Karpas-422 (cell line): Measurements from ENCODE around the gene POTEM. TPM values are rescaled to one million over a fixed set of nuclear protein-coding genes. Genes with fewer than 3 reads are reported as not detected.
"Not testable (repeated sequence)": the region's sequence is repeated elsewhere in the genome, so short reads cannot be mapped to it uniquely, and the experiment has no call there.

Experiments
- DNase-seq: peaks from one replicate; pipeline ENCODE4 v3.0.0-alpha.2; 2015
- H2AFZ ChIP-seq: fragments of 200-600 bp; sonication (generic); 2 replicates; pipeline ENCODE4 v1.6.1; 2014; ENCODE audit warnings: antibody characterized with exemption, low read length, mixed read lengths
- H3K27ac ChIP-seq: fragments of 200-600 bp; sonication (generic); 2 replicates; pipeline ENCODE4 v1.5.1; 2014; ENCODE audit warnings: mild to moderate bottlenecking, low read length, moderate library complexity
- H3K27me3 ChIP-seq: fragments of 200-600 bp; sonication (generic); 2 replicates; pipeline ENCODE4 v1.6.1; 2014; ENCODE audit warnings: low read length, mixed read lengths
- H3K36me3 ChIP-seq: fragments of 200-600 bp; sonication (generic); 2 replicates; pipeline ENCODE4 v1.6.1; 2014; ENCODE audit warnings: low read length, mixed read lengths; ENCODE audit not compliant: insufficient read depth
- H3K4me1 ChIP-seq: fragments of 200-600 bp; sonication (generic); 2 replicates; pipeline ENCODE4 v1.6.1; 2014; ENCODE audit warnings: mild to moderate bottlenecking, low read length, mixed read lengths
- H3K4me2 ChIP-seq: fragments of 200-600 bp; sonication (generic); 2 replicates; pipeline ENCODE4 v1.6.1; 2014; ENCODE audit warnings: low read length, low read depth, mild to moderate bottlenecking; ENCODE audit not compliant: poor library complexity, severe bottlenecking
- H3K4me3 ChIP-seq: fragments of 200-600 bp; sonication (generic); 2 replicates; pipeline ENCODE4 v1.5.1; 2014; ENCODE audit warnings: mild to moderate bottlenecking, antibody characterized with exemption, low read length, mixed read lengths
- H3K79me2 ChIP-seq: fragments of 200-600 bp; sonication (generic); 2 replicates; pipeline ENCODE4 v1.6.1; 2014; ENCODE audit warnings: mild to moderate bottlenecking, low read length, mixed read lengths
- H3K9ac ChIP-seq: fragments of 200-600 bp; sonication (generic); 2 replicates; pipeline ENCODE4 v1.6.0; 2014; ENCODE audit warnings: low read length
- H3K9me2 ChIP-seq: fragments of 200-600 bp; sonication (generic), shearing (Covaris generic); replicated peaks from 2 replicates; pipeline ENCODE4 v1.6.0; 2014; ENCODE audit warnings: mild to moderate bottlenecking, low read length, moderate library complexity; ENCODE audit not compliant: insufficient read depth
- H3K9me3 ChIP-seq: fragments of 300-700, 200-600 bp; sonication (generic); 2 replicates; pipeline ENCODE4 v1.6.1; 2014; ENCODE audit warnings: low read length, mixed read lengths
- H4K20me1 ChIP-seq: fragments of 200-600 bp; sonication (generic); 2 replicates; pipeline ENCODE4 v1.6.1; 2014; ENCODE audit warnings: mild to moderate bottlenecking, antibody characterized with exemption, low read length, low read depth; ENCODE audit not compliant: insufficient read depth
- total RNA-seq: library from RNA; depleted of rRNA; stranded (reverse); fragments of >200 nt; shearing (Covaris generic); gene quantifications from 2 replicates; pipeline ENCODE4 v1.2.3, GENCODE V29; 2014; ENCODE audit warnings: low replicate concordance

POTEM gene
- total RNA-seq, 1 experiment from 2014 or later, result not detected

DNA sequence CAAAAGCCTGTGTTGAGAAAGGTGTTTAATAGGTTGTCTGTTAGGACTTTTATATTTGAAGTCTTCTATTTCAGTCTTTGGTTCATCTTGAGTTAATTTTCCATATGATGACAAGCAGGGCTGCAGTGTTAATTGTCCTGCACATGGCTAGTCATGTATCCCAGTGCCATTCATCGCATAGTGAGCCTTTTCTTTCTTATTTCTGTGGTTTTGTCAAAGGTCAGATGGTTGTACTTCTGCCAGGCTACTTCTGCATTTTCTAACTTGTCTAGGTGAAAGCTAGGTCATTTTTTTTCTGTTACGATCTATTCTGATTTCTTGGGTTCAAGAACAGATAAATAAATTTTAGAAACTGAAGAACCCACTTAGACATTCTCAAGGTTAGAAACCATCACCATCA is 5.7 kb upstream of the POTEM start:
- not testable (repeated sequence) for H3K9ac ChIP-seq, H4K20me1 ChIP-seq, H3K9me2 ChIP-seq, H2AFZ ChIP-seq, H3K27me3 ChIP-seq, H3K9me3 ChIP-seq, H3K4me2 ChIP-seq, H3K79me2 ChIP-seq, H3K36me3 ChIP-seq, H3K4me3 ChIP-seq, DNase-seq, H3K27ac ChIP-seq, H3K4me1 ChIP-seq

DNA sequence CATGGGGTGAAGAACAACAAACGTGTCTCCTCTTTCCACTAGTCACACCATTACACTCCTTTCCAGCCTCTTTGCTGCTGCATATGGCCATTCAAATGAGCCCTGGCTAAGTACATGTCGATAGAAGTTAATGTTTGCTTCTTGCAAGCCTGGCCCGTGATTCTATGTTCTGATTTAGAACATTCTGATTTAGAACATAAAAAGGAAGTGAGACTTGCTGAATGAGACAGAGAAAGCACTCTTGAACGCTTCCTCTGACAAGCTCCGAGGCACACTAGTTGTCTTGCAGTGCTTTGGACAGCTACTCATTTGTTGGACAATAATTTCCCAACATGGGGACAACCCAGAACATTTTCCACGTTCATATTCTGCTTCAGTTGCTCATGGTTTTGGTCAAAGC is 5.1 kb upstream of the POTEM start:
- not testable (repeated sequence) for H3K9me2 ChIP-seq

DNA sequence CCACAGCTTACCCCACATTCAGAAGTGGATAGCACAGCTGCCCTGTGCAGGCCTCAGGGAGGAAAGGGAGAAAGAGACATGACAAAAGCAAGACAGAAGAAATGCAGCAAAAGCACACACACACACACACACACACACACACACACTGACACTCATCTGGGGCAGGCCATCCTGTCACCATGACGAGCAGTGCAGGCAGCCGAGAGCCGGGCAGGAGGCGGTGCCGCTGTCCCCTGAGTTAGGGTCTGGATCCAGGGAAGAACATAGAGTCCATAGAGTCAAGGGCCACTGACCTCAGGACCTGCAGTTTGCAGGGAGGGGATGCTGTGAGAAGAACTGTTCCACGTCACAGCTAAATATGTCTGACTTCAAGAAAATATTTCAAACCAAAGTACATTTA is 4.0 kb upstream of the POTEM start:
- H3K9ac ChIP-seq, H3K4me2 ChIP-seq, DNase-seq, H3K36me3 ChIP-seq, H3K9me3 ChIP-seq, H3K27ac ChIP-seq, H3K79me2 ChIP-seq, H3K9me2 ChIP-seq, H2AFZ ChIP-seq, H4K20me1 ChIP-seq, H3K4me1 ChIP-seq, H3K27me3 ChIP-seq, H3K4me3 ChIP-seq: not testable (repeated sequence)

More for the DNA sequence above, 5.1 kb upstream of the POTEM start:
- not testable (repeated sequence) for H2AFZ ChIP-seq, H3K9me3 ChIP-seq, H3K27ac ChIP-seq, H3K4me1 ChIP-seq, H3K36me3 ChIP-seq, H3K4me3 ChIP-seq, H4K20me1 ChIP-seq, H3K79me2 ChIP-seq, H3K27me3 ChIP-seq, H3K4me2 ChIP-seq, DNase-seq, H3K9ac ChIP-seq

DNA sequence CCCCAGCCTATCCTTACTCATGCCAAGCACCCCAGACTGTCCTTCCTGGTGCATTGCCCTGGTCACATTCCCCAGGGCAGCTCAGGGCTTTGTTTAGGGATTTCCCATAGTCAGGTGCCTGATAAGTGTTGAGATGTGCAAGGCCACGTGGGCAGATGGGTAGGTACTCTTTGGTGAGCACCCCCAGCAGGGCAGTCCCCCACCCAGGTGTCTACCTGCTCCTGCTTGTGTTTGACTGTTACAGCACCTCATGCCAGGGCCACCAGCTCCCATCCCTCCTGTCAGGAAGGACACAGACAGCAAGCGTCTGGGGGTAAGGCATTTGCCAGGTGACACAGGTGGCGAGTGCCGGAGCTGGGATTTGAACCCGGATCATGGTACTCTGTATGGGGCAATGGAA is 2.4 kb upstream of the POTEM start:
- H3K27ac ChIP-seq, H3K9me2 ChIP-seq, H3K4me2 ChIP-seq, H3K4me3 ChIP-seq, H4K20me1 ChIP-seq, H3K36me3 ChIP-seq, H3K9ac ChIP-seq, H3K9me3 ChIP-seq, H3K79me2 ChIP-seq, H2AFZ ChIP-seq, DNase-seq, H3K4me1 ChIP-seq, H3K27me3 ChIP-seq: not testable (repeated sequence)

DNA sequence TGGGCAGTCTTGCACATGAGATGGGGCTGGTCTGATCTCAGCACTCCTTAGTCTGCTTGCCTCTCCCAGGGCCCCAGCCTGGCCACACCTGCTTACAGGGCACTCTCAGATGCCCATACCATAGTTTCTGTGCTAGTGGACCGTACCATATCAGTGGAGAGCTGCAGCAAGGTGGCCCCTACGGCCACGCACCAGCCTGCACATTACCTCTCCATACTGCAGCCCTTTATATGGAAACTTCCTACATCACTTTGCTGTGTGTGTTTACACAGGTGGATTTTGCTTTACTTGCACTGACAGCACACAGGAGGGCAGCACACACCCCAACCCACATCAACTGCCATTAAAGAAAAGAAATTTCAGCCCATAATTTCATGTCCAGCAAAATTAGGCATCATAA is 35.3 kb downstream of the POTEM start:
- H3K27ac ChIP-seq, H3K4me3 ChIP-seq, H3K9me3 ChIP-seq, H3K27me3 ChIP-seq, H2AFZ ChIP-seq, H3K79me2 ChIP-seq, H3K36me3 ChIP-seq, H3K9ac ChIP-seq, H4K20me1 ChIP-seq, DNase-seq, H3K9me2 ChIP-seq, H3K4me2 ChIP-seq, H3K4me1 ChIP-seq: not testable (repeated sequence)

DNA sequence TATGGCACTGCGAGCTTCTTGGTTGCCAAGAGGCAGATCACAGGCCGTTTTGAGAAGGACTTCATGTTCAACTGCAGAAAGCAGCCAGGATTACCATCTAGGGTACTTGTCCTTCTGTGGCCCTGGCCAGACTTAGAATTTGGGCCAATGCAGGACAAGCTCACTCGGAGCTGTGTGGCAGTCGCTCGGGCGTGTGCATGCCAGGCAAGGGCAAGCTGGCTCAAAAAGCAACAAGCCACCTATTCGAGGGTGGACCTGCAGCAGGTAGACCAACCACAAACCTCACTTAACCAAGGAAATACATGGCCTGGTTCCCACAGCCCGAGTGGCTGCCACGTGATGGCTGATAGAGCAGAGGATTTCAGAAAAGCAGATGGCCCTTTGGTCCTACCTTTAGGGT is 39.3 kb downstream of the POTEM start:
- not testable (repeated sequence) for H3K9me2 ChIP-seq, H4K20me1 ChIP-seq, DNase-seq, H3K79me2 ChIP-seq, H3K9ac ChIP-seq, H3K36me3 ChIP-seq, H2AFZ ChIP-seq, H3K4me1 ChIP-seq, H3K4me3 ChIP-seq, H3K9me3 ChIP-seq, H3K27ac ChIP-seq, H3K4me2 ChIP-seq, H3K27me3 ChIP-seq

DNA sequence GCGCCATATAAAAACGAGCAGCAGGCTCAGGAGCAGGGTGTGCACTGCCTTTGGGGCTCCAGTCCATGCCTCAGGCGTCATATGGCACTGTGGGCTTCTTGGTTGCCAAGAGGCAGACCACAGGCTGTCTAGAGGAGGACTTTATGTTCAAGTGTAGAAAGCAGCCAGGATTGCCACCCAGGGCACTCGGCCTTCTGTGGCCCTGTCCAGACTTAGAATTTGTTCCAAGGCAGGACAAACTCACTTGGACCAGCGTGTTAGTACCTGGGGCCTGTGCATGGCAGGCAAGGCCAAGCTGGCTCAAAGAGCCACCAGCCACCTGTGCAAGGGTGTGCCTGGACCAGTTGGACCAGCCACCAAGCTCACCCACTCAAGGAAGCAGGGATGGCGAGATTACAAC is 40.4 kb downstream of the POTEM start:
- H3K4me2 ChIP-seq, H3K36me3 ChIP-seq, H3K9me3 ChIP-seq, H3K4me3 ChIP-seq, DNase-seq, H3K4me1 ChIP-seq, H3K9ac ChIP-seq, H3K79me2 ChIP-seq, H3K9me2 ChIP-seq, H3K27me3 ChIP-seq, H4K20me1 ChIP-seq, H2AFZ ChIP-seq, H3K27ac ChIP-seq: not testable (repeated sequence)

DNA sequence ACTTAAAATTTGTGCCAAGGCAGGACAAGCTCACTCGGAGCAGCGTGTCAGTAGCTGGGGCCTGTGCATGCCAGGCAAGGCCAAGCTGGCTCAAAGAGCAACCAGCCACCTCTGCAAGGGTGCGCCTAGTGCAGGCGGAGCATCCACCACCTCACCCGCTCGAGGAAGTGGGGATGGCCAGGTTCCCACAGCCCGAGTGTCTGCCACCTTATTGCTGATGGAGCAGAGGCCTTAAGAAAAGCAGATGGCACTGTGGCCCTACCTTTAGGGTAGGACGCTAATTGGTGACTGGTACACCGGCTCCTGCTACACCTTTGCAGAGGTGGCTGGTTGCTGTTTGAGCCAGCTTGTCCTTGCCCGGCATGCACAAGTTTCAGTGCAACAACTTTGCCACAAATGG is 43.8 kb downstream of the POTEM start:
- not testable (repeated sequence) for H3K4me1 ChIP-seq, H3K27me3 ChIP-seq, H3K4me2 ChIP-seq, H3K4me3 ChIP-seq, H2AFZ ChIP-seq, H3K27ac ChIP-seq, H3K9me2 ChIP-seq, H4K20me1 ChIP-seq, DNase-seq, H3K9me3 ChIP-seq, H3K36me3 ChIP-seq, H3K9ac ChIP-seq, H3K79me2 ChIP-seq

DNA sequence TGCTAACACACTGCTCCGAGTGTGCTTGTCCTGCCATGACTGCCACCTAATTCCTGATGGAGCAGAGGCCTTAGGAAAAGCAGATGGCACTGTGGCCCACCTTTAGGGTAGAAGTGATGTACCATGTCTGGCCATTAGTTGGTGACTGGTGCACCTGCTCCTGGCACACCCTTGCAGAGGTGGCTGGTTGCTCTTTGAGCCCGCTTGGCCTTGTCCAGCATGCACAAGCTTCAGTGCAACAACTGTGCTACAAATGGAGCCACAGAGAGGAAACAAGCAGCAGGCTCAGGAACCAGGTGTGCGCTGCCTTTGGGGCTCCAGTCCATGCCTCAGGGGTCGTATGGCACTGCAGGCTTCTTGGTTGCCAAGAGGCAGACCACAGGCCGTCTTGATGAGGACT is 44.5 kb downstream of the POTEM start:
- not testable (repeated sequence) for H3K27me3 ChIP-seq, H3K79me2 ChIP-seq, H3K4me3 ChIP-seq, H3K4me1 ChIP-seq, H3K4me2 ChIP-seq, H3K36me3 ChIP-seq, H4K20me1 ChIP-seq, H2AFZ ChIP-seq, H3K9me2 ChIP-seq, H3K27ac ChIP-seq, H3K9me3 ChIP-seq, DNase-seq, H3K9ac ChIP-seq
